ENCODE measurements around the gene IL17RB. TPM values are rescaled to one million over a fixed set of nuclear protein-coding genes. Genes with fewer than 3 reads are reported as not detected.

IL17RB gene
- total RNA-seq, 2 donors from 2014 or later = 0.26 to 2.1 TPM

- no peak overlapping the region for H3K4me3 Mint-ChIP-seq
- H3K9me3 Mint-ChIP-seq = no peaks in the 10 kb centered on the region
- DNase-seq = no peak
- H3K36me3 Mint-ChIP-seq (ENCODE audit: insufficient read depth in 2 of 2) = no peaks in the 10 kb centered on the region
- H3K27ac Mint-ChIP-seq = no peak overlapping the region
- H3K4me1 Mint-ChIP-seq (ENCODE audit: low read depth) = no peaks in the 10 kb centered on the region
- ATAC-seq (replicated peaks in 1 of 2) = no peak
- peaks cover 11% of the 10 kb centered on the region for H3K27me3 Mint-ChIP-seq (ENCODE audit: low read depth)
Measured at GRCh38 chr3:53806182-53807116, 39.9 kb upstream of the IL17RB start.

DNA sequence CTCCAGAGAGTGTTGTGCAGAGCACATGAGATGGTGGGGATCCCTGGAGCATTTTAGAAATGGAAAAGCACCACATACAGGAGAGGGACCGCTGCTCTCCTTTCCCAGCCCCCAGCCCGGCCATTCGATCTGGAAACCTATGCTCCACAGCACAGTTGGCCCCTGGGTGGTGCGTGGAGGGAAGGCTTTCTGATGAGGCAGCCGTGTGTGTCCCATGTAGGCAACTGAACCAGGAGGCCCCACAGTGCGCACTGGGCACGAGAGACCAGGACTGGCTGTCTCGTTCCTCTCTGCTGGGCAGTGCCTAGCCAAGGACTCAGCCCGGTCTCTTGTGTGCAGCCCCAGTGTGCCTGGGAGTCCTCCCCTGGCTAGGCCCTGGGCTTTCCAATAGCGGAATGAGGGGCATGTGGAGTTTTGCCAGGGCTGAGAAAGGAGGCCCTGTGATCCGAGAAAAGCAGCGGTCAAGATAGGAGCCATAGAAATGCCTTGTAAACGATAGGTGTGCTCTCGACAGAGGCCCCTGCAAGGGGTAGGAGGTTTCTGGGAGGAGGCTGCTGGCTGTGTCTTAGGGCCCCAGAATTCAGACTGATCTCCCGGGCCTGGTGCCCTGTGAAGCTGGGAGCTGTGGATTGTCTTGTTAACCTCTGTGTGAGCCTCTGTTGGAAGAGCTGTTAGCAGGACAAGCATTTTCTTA is 39.1 kb upstream of the IL17RB start:
- ATAC-seq (replicated peaks in 1 of 2) (no peak), DNase-seq (no peak)
- Mint-ChIP-seq H3K9me3 (no peaks in the 10 kb centered on the region), H3K4me3 (no peak overlapping the region), H3K36me3 (ENCODE audit: insufficient read depth in 2 of 2) (no peaks in the 10 kb centered on the region), H3K27ac (no peak overlapping the region), H3K27me3 (ENCODE audit: low read depth) (peaks cover 11% of the 10 kb centered on the region), H3K4me1 (ENCODE audit: low read depth) (no peaks in the 10 kb centered on the region)

- no peak for ATAC-seq (replicated peaks in 1 of 2)
- Mint-ChIP-seq H3K36me3 (ENCODE audit: insufficient read depth in 2 of 2) (no peaks in the 10 kb centered on the region), H3K9me3 (no peaks in the 10 kb centered on the region)
Measured at GRCh38 chr3:53808496-53808895, 37.9 kb upstream of the IL17RB start.

GRCh38 chr3:53809267-53809666 is 37.1 kb upstream of the IL17RB start:
- H3K27me3 Mint-ChIP-seq (ENCODE audit: low read depth) = peaks cover 11% of the 10 kb centered on the region
- no peak overlapping the region for H3K27ac Mint-ChIP-seq
- no peaks in the 10 kb centered on the region for H3K36me3 Mint-ChIP-seq (ENCODE audit: insufficient read depth in 2 of 2)
- DNase-seq = no peak
- no peaks in the 10 kb centered on the region for H3K9me3 Mint-ChIP-seq
- H3K4me1 Mint-ChIP-seq (ENCODE audit: low read depth) = no peaks in the 10 kb centered on the region
- no peak for ATAC-seq (replicated peaks in 1 of 2)
- H3K4me3 Mint-ChIP-seq = no peak overlapping the region

More at GRCh38 chr3:53808496-53808895, 37.9 kb upstream of the IL17RB start:
- H3K4me1 Mint-ChIP-seq (ENCODE audit: low read depth) = no peaks in the 10 kb centered on the region
- H3K4me3 Mint-ChIP-seq = no peak overlapping the region
- DNase-seq = no peak
- peaks cover 11% of the 10 kb centered on the region for H3K27me3 Mint-ChIP-seq (ENCODE audit: low read depth)
- no peak overlapping the region for H3K27ac Mint-ChIP-seq

- Mint-ChIP-seq H3K4me3 (no peak overlapping the region), H3K9me3 (no peaks in the 10 kb centered on the region), H3K36me3 (ENCODE audit: insufficient read depth in 2 of 2) (no peaks in the 10 kb centered on the region)
Measured at GRCh38 chr3:53809764-53810400, 36.5 kb upstream of the IL17RB start.

DNA sequence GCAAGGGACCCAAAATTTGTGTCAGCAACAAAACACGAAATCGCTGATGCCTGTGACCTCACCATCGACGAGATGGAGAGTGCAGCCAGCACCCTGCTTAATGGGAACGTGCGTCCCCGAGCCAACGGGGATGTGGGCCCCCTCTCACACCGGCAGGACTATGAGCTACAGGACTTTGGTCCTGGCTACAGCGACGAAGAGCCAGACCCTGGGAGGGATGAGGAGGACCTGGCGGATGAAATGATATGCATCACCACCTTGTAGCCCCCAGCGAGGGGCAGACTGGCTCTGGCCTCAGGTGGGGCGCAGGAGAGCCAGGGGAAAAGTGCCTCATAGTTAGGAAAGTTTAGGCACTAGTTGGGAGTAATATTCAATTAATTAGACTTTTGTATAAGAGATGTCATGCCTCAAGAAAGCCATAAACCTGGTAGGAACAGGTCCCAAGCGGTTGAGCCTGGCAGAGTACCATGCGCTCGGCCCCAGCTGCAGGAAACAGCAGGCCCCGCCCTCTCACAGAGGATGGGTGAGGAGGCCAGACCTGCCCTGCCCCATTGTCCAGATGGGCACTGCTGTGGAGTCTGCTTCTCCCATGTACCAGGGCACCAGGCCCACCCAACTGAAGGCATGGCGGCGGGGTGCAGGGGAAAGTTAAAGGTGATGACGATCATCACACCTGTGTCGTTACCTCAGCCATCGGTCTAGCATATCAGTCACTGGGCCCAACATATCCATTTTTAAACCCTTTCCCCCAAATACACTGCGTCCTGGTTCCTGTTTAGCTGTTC is 35.0 kb upstream of the IL17RB start:
- no peak overlapping the region for H3K4me3 Mint-ChIP-seq
- no peaks in the 10 kb centered on the region for H3K4me1 Mint-ChIP-seq (ENCODE audit: low read depth)
- DNase-seq = no peak
- ATAC-seq (replicated peaks in 1 of 2) = no peak
- H3K36me3 Mint-ChIP-seq (ENCODE audit: insufficient read depth in 2 of 2) = no peaks in the 10 kb centered on the region
- H3K27me3 Mint-ChIP-seq (ENCODE audit: low read depth) = peaks cover 10% of the 10 kb centered on the region
- H3K9me3 Mint-ChIP-seq = no peaks in the 10 kb centered on the region
- H3K27ac Mint-ChIP-seq = no peak overlapping the region

More at GRCh38 chr3:53809764-53810400, 36.5 kb upstream of the IL17RB start:
- DNase-seq (no peak), ATAC-seq (replicated peaks in 1 of 2) (no peak)
- no peaks in the 10 kb centered on the region for H3K4me1 Mint-ChIP-seq (ENCODE audit: low read depth)
- peaks cover 11% of the 10 kb centered on the region for H3K27me3 Mint-ChIP-seq (ENCODE audit: low read depth)
- H3K27ac Mint-ChIP-seq = no peak overlapping the region

DNA sequence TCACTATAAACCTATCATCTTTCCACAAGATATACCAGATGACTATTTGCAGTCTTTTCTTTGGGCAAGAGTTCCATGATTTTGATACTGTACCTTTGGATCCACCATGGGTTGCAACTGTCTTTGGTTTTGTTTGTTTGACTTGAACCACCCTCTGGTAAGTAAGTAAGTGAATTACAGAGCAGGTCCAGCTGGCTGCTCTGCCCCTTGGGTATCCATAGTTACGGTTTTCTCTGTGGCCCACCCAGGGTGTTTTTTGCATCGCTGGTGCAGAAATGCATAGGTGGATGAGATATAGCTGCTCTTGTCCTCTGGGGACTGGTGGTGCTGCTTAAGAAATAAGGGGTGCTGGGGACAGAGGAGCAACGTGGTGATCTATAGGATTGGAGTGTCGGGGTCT is 33.9 kb upstream of the IL17RB start:
- no peak overlapping the region for H3K4me3 Mint-ChIP-seq
- no peak for ATAC-seq (replicated peaks in 1 of 2)
- no peaks in the 10 kb centered on the region for H3K9me3 Mint-ChIP-seq
- H3K36me3 Mint-ChIP-seq (ENCODE audit: insufficient read depth in 2 of 2) = no peaks in the 10 kb centered on the region
- no peak overlapping the region for H3K27ac Mint-ChIP-seq
- no peaks in the 10 kb centered on the region for H3K27me3 Mint-ChIP-seq (ENCODE audit: low read depth)
- H3K4me1 Mint-ChIP-seq (ENCODE audit: low read depth) = no peaks in the 10 kb centered on the region
- DNase-seq = no peak

GRCh38 chr3:53813229-53813628 is 33.1 kb upstream of the IL17RB start:
- ATAC-seq (replicated peaks in 1 of 2) (no peak), DNase-seq (no peak)
- no peaks in the 10 kb centered on the region for H3K4me1 Mint-ChIP-seq (ENCODE audit: low read depth)
- peaks cover 5% of the 10 kb centered on the region for H3K27me3 Mint-ChIP-seq (ENCODE audit: low read depth)
- H3K36me3 Mint-ChIP-seq (ENCODE audit: insufficient read depth in 2 of 2) = no peaks in the 10 kb centered on the region
- H3K4me3 Mint-ChIP-seq = no peak overlapping the region
- no peaks in the 10 kb centered on the region for H3K9me3 Mint-ChIP-seq
- no peak overlapping the region for H3K27ac Mint-ChIP-seq

DNA sequence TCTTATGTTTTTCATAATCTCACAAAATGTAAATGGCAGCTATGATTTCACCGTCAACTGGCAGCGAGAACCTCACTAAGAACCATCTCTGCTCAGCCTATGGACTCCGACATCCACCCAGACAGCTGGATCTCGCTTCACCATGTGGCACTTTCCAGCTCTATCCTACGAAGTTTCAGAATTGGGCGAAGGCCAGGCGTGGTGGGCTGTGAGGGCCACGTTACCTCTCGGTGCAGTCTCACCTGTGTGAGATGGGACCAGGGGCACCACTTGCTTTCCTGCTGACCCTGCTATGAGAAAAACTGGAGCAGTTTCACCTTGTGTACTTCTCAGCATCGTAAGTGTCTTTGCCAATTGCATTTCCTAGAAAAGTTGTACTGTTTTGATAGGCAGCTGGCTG is 32.5 kb upstream of the IL17RB start:
- DNase-seq (no peak), ATAC-seq (replicated peaks in 1 of 2) (no peak)
- Mint-ChIP-seq H3K27me3 (ENCODE audit: low read depth) (peaks cover 6% of the 10 kb centered on the region), H3K27ac (no peak overlapping the region), H3K9me3 (no peaks in the 10 kb centered on the region), H3K36me3 (ENCODE audit: insufficient read depth in 2 of 2) (no peaks in the 10 kb centered on the region), H3K4me3 (no peak overlapping the region), H3K4me1 (ENCODE audit: low read depth) (no peaks in the 10 kb centered on the region)

DNA sequence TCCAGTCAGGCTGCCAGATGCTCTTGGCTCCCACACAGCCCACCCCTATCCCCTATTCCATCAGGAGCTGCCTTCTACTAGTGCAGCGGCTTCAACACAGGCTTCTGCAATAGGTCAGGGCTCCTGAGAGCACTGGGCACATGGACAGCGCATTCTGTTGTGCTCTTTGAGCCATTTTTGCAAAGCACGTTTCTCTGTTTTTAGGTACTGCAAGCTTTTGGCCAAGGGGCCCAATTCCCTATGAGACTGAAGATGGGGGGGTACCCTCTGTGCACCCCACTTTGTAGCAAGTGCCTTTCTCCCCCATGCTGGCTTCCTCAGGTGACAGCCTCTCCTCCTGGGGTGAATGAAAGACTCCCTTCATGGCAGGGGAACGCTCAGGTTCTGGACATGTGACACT is 31.3 kb upstream of the IL17RB start:
- Mint-ChIP-seq H3K4me3 (no peak overlapping the region), H3K36me3 (ENCODE audit: insufficient read depth in 2 of 2) (no peaks in the 10 kb centered on the region)

DNA sequence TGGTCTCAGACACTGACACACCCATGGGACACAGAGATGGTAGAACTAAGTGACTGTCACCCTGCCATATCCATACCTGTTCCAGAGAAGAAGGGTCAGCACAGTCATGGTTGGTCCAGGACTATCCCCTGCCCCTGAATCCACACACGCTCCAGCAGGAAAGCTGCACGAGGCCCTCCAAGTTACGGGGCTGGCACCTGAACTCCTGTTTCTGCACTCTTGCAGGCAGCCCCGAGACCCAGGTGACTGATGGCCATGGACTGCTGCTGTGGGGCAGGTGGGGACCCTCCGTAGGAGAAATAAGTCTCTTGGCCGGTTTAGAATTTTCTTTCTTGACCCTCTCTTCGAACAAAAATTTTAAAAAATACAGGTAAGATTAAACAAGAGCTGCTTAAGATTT is 30.7 kb upstream of the IL17RB start:
- no peak overlapping the region for H3K27ac Mint-ChIP-seq
- H3K36me3 Mint-ChIP-seq (ENCODE audit: insufficient read depth in 2 of 2) = no peaks in the 10 kb centered on the region
- no peak for ATAC-seq (replicated peaks in 1 of 2)
- no peaks in the 10 kb centered on the region for H3K4me1 Mint-ChIP-seq (ENCODE audit: low read depth)
- DNase-seq = no peak
- no peaks in the 10 kb centered on the region for H3K9me3 Mint-ChIP-seq
- peaks cover 6% of the 10 kb centered on the region for H3K27me3 Mint-ChIP-seq (ENCODE audit: low read depth)
- no peak overlapping the region for H3K4me3 Mint-ChIP-seq

More for the DNA sequence above, 31.3 kb upstream of the IL17RB start:
- ATAC-seq (replicated peaks in 1 of 2) (no peak), DNase-seq (no peak)
- H3K27me3 Mint-ChIP-seq (ENCODE audit: low read depth) = peaks cover 6% of the 10 kb centered on the region
- no peaks in the 10 kb centered on the region for H3K9me3 Mint-ChIP-seq
- H3K4me1 Mint-ChIP-seq (ENCODE audit: low read depth) = no peaks in the 10 kb centered on the region
- H3K27ac Mint-ChIP-seq = no peak overlapping the region

DNA sequence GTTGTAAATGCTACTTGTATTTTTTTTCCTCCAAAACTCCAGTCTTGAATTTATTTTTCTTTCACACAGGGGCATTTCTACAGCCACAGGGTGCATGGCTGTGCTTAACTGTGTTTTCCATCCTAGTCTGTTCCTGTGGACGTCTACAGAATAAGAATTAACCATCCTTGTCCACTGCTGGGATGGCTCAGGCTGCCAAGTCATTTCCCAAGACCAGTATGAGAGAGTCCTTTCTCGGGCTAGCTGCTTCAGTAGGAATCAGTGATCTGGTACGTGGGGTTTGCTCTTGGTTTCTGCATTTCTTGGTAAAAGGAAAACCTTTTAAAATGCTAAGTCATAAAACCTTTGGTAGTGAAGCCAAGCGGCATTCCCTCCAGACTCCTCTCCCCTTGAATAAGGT is 29.9 kb upstream of the IL17RB start:
- H3K9me3 Mint-ChIP-seq = no peaks in the 10 kb centered on the region
- no peaks in the 10 kb centered on the region for H3K36me3 Mint-ChIP-seq (ENCODE audit: insufficient read depth in 2 of 2)
- H3K27me3 Mint-ChIP-seq (ENCODE audit: low read depth) = peaks cover 6% of the 10 kb centered on the region
- DNase-seq (no peak), ATAC-seq (replicated peaks in 1 of 2) (no peak)
- H3K4me1 Mint-ChIP-seq (ENCODE audit: low read depth) = no peaks in the 10 kb centered on the region
- no peak overlapping the region for H3K4me3 Mint-ChIP-seq
- H3K27ac Mint-ChIP-seq = no peak overlapping the region
